ENCODE measurements around the gene PIAS1.

PIAS1 gene

GRCh38 chr15:68073576-68074288 is 19.6 kb downstream of the PIAS1 start:
- DNase-seq: no peak

- no peak for DNase-seq
Measured at GRCh38 chr15:68075764-68076385, 21.8 kb downstream of the PIAS1 start.

- DNase-seq: no peak
Measured at GRCh38 chr15:68078365-68078764, 24.2 kb downstream of the PIAS1 start.

GRCh38 chr15:68080334-68080733 is 26.2 kb downstream of the PIAS1 start:
- DNase-seq: no peak

GRCh38 chr15:68080783-68081182 is 26.7 kb downstream of the PIAS1 start:
- DNase-seq: no peak

GRCh38 chr15:68081869-68082505 is 27.9 kb downstream of the PIAS1 start:
- no peak for DNase-seq

GRCh38 chr15:68082735-68083134 is 28.6 kb downstream of the PIAS1 start:
- DNase-seq: no peak

- no peak for DNase-seq
Measured at GRCh38 chr15:68083463-68083862, 29.3 kb downstream of the PIAS1 start.

GRCh38 chr15:68085052-68085451 is 30.9 kb downstream of the PIAS1 start:
- no peak for DNase-seq

- DNase-seq: no peak
Measured at GRCh38 chr15:68091743-68092142, 37.6 kb downstream of the PIAS1 start.

GRCh38 chr15:68096099-68096498 is 42.0 kb downstream of the PIAS1 start:
- no peak for DNase-seq

GRCh38 chr15:68097029-68097428 is 42.9 kb downstream of the PIAS1 start:
- no peak for DNase-seq

- no peak for DNase-seq
Measured at GRCh38 chr15:68098465-68098864, 44.4 kb downstream of the PIAS1 start.

GRCh38 chr15:68100194-68100593 is 46.1 kb downstream of the PIAS1 start:
- DNase-seq: no peak

GRCh38 chr15:68103603-68104002 is 49.5 kb downstream of the PIAS1 start:
- DNase-seq: no peak

- DNase-seq: no peak
Measured at GRCh38 chr15:68106656-68107055, 52.5 kb downstream of the PIAS1 start.

- no peak for DNase-seq
Measured at GRCh38 chr15:68107142-68107541, 53.0 kb downstream of the PIAS1 start.

- DNase-seq: no peak
Measured at GRCh38 chr15:68112706-68113105, 58.6 kb downstream of the PIAS1 start.

- DNase-seq: no peak
Measured at GRCh38 chr15:68113273-68113672, 59.2 kb downstream of the PIAS1 start.

- DNase-seq: no peak
Measured at GRCh38 chr15:68113751-68114150, 59.6 kb downstream of the PIAS1 start.

GRCh38 chr15:68114356-68114755 is 60.2 kb downstream of the PIAS1 start:
- DNase-seq: no peak

GRCh38 chr15:68114840-68115239 is 60.7 kb downstream of the PIAS1 start:
- DNase-seq: no peak

- DNase-seq: no peak
Measured at GRCh38 chr15:68124700-68125099, 70.6 kb downstream of the PIAS1 start.

GRCh38 chr15:68126396-68126795 is 72.3 kb downstream of the PIAS1 start:
- no peak for DNase-seq
